ENCODE measurements around the gene TMEM138. TPM values are rescaled to one million over a fixed set of nuclear protein-coding genes. Genes with fewer than 3 reads are reported as not detected.
A peak's percentile ranks its signal among the peaks of the same experiment; 100 is the strongest.

The TMEM138 gene
- total and polyA plus RNA-seq, 12 donors, result 14.4 to 35.3 (median 17.8) TPM

DNA sequence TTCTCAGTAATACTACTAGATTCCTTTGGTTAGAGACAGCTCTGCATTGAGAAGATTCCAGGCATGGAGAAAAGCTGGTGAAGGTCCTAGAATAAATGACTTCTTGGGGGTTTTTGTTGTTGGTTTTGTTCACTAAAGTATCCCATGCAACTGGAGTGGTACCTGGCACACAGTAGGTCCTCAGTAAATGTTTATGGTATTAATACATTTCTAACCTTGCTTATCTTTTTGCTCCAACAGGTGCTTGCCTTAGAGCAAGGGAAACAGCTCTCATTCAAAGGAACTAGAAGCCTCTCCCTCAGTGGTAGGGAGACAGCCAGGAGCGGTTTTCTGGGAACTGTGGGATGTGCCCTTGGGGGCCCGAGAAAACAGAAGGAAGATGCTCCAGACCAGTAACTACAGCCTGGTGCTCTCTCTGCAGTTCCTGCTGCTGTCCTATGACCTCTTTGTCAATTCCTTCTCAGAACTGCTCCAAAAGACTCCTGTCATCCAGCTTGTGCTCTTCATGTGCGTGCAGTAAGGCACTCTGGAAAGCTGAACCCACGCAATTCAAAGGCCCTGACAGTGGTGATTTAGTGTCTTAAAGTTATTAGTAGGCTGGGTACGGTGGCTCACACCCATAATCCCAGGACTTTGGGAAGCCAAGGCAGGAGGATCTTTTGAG is 2.0 kb downstream of the TMEM138 start:
- Histone ChIP-seq H3K27me3 (no peaks in the 10 kb centered on the region), H3K36me3 (peaks cover 0 to 58% (median 46%) of the 10 kb centered on the region in 9 donors), H3K27ac (no peak overlapping the region), H3K4me3 (no peak overlapping the region), H3K9me3 (no peaks in the 10 kb centered on the region), H3K4me1 (peaks cover 3 to 37% (median 30%) of the 10 kb centered on the region in 9 donors)
- ATAC-seq (no peak), DNase-seq (no peak)
- TF ChIP-seq, protein P1, sequence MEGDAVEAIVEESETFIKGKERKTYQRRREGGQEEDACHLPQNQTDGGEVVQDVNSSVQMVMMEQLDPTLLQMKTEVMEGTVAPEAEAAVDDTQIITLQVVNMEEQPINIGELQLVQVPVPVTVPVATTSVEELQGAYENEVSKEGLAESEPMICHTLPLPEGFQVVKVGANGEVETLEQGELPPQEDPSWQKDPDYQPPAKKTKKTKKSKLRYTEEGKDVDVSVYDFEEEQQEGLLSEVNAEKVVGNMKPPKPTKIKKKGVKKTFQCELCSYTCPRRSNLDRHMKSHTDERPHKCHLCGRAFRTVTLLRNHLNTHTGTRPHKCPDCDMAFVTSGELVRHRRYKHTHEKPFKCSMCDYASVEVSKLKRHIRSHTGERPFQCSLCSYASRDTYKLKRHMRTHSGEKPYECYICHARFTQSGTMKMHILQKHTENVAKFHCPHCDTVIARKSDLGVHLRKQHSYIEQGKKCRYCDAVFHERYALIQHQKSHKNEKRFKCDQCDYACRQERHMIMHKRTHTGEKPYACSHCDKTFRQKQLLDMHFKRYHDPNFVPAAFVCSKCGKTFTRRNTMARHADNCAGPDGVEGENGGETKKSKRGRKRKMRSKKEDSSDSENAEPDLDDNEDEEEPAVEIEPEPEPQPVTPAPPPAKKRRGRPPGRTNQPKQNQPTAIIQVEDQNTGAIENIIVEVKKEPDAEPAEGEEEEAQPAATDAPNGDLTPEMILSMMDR (IDR thresholded peaks at IDR 0.05), result no peak
- intact Hi-C loops (cut with DNase I), result loop anchor here in 1 of 10 donors (2.0 kb wide), 1 partner anchor 21 kb away; no protein-coding TSS in a partner anchor
- WGBS, 2 donors, result 89 to 97% methylated on average over 5 of the region's 5 CpGs

DNA sequence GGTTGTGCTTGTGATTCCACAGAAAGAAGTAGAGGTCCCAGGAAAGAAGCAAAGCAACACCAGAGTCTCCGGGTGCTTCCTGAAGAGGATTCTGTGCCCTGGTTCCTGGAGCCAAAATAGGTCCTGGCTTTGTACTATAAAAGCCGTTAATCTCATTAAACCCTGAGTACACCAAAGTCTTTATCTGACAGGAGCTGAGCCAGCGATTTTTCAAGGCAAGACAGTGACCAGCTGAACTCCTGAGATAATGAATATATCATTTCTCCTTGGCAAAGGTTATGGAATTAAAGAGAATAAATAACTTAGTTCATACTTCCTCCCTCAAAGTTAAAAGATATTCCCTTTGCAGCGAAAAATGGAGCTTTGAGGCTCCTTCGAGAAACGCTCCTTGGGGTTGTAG is 5.2 kb downstream of the TMEM138 start:
- DNase-seq (no peak), ATAC-seq (no peak)
- H3K4me1 ChIP-seq, result peaks cover 3 to 25% (median 14%) of the 10 kb centered on the region in 9 donors
- peak overlapping the region in 2 of 10 donors; percentile 10 to 47 for H3K27ac ChIP-seq
- TF ChIP-seq, protein P1 (IDR thresholded peaks at IDR 0.05), result no peak
- 68 to 83% methylated on average over 6 of the region's 6 CpGs for WGBS, 2 donors
- no peaks in the 10 kb centered on the region for H3K27me3 ChIP-seq
- no peaks in the 10 kb centered on the region for H3K9me3 ChIP-seq
- intact Hi-C loops (cut with DNase I), result loop anchor here in 1 of 10 donors (5.0 kb wide), 1 partner anchor 35 kb away; the partner anchor contains the start of genes DDB1 and TKFC
- H3K36me3 ChIP-seq, result peaks cover 0 to 81% (median 46%) of the 10 kb centered on the region in 9 donors
- H3K4me3 ChIP-seq, result no peak overlapping the region

DNA sequence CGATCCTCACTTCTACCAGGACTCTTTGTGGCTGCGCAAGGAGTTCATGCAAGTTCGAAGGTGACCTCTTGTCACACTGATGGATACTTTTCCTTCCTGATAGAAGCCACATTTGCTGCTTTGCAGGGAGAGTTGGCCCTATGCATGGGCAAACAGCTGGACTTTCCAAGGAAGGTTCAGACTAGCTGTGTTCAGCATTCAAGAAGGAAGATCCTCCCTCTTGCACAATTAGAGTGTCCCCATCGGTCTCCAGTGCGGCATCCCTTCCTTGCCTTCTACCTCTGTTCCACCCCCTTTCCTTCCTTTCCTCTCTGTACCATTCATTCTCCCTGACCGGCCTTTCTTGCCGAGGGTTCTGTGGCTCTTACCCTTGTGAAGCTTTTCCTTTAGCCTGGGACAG is 6.5 kb downstream of the TMEM138 start:
- ATAC-seq (no peak), DNase-seq (no peak)
- H3K4me1 ChIP-seq, result peaks cover 0 to 14% (median 2%) of the 10 kb centered on the region in 9 donors
- TF ChIP-seq, protein P1 (IDR thresholded peaks at IDR 0.05), result no peak
- 86 to 88% methylated on average over 7 of the region's 7 CpGs for WGBS, 2 donors
- no peak overlapping the region for H3K27ac ChIP-seq
- H3K36me3 ChIP-seq, result peaks cover 0 to 84% (median 46%) of the 10 kb centered on the region in 9 donors
- intact Hi-C loops (cut with DNase I), result loop anchor here in 1 of 10 donors (5.0 kb wide), 1 partner anchor 36 kb away; the partner anchor contains the start of genes DDB1 and TKFC
- no peak overlapping the region for H3K4me3 ChIP-seq
- H3K27me3 ChIP-seq, result no peaks in the 10 kb centered on the region
- no peaks in the 10 kb centered on the region for H3K9me3 ChIP-seq

DNA sequence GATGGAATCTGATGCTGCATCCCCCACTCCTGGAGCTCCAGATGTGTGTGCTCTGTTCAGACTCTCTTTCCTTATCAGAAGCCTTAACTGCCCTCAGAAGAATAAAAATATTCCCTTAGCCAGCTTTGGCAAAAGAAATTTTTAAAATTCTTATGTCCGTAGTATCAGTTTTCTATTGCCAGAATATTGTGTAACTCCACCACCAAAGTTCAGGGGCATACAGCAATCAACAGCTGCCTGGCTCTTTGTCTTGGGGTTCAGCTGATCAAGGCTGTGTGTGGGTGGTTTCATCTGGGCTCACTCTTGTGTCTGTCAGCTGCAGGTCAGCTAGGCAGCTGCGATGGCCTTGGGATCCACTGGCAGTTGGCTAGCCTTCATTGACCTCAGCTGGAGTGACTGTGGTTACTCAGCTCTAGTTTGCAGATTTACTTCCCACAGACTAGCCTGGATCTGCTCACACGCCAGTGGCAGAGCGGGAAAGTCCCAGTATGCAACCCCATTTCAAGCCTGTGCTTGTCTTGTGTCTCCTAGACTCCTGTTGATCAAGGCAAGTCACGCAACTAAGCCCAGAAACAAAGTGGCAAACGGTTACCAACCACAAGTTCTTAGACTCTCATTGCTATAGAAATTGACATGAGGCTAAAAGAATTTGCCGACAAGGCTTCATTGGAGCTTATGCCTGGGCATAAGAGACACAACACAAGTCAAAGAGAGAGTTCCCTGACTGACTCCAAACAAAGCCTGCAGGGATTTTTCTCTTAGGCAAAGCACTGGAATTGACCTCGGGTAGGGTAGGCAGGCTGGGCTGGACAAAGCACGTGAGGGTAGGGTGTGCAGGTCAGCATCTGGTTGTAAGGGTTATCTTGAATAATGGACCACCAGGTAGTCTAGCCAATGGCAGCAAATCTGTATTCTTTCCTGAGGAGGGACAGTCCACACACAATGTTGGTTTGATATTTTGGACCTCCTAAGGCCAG is 7.5 kb downstream of the TMEM138 start:
- H3K27ac ChIP-seq, result peak overlapping the region in 3 of 10 donors; percentile 27 to 49 (median 37)
- ATAC-seq (peak; percentile 68 to 93 (median 81)), DNase-seq (peak; percentile 39 to 44)
- no peaks in the 10 kb centered on the region for H3K9me3 ChIP-seq
- peaks cover 0 to 12% (median 0%) of the 10 kb centered on the region in 9 donors for H3K4me1 ChIP-seq
- TF ChIP-seq, protein P1 (IDR thresholded peaks at IDR 0.05), result no peak
- WGBS, 2 donors, result 82 to 89% methylated on average over 9 of the region's 9 CpGs
- no peak overlapping the region for H3K4me3 ChIP-seq
- H3K27me3 ChIP-seq, result no peaks in the 10 kb centered on the region
- intact Hi-C loops (cut with DNase I), result loop anchor here in 1 of 10 donors (5.0 kb wide), 1 partner anchor 37 kb away; the partner anchor contains the start of genes DDB1 and TKFC
- H3K36me3 ChIP-seq, result peaks cover 0 to 81% (median 40%) of the 10 kb centered on the region in 9 donors

Measured in heart right ventricle (tissue), 16 donors.